GM12874 (cell line): Measurements from ENCODE around the gene TBRG4.

Source experiments
- CTCF ChIP-seq: IDR thresholded peaks from 2 replicates; pipeline ENCODE4 v1.5.1; 2011; ENCODE audit warnings: low read depth, mild to moderate bottlenecking, control low read depth, low read length, moderate library complexity; ENCODE audit not compliant: insufficient read depth

Gene TBRG4

GRCh38 chr7:45122975-45123860 lies 11.7 kb upstream of the TBRG4 start:
- no peak for TF ChIP-seq CTCF

GRCh38 chr7:45119550-45119949 lies 8.1 kb upstream of the TBRG4 start:
- no peak for TF ChIP-seq CTCF

- no peak for TF ChIP-seq CTCF
Observed at GRCh38 chr7:45118889-45119331, 7.4 kb upstream of the TBRG4 start.

GRCh38 chr7:45118292-45118691 lies 6.8 kb upstream of the TBRG4 start:
- no peak for TF ChIP-seq CTCF

GRCh38 chr7:45117582-45117981 lies 6.1 kb upstream of the TBRG4 start:
- no peak for TF ChIP-seq CTCF

- TF ChIP-seq CTCF: no peak
Observed at GRCh38 chr7:45116048-45116447, 4.6 kb upstream of the TBRG4 start.

- TF ChIP-seq CTCF: no peak
Observed at GRCh38 chr7:45114926-45115325, 3.4 kb upstream of the TBRG4 start.
